HFFc6 (cell line): Measurements from ENCODE around the gene MUSK. TPM values are rescaled to one million over a fixed set of nuclear protein-coding genes. Genes with fewer than 3 reads are reported as not detected.

ENCODE experiments used
- DNase-seq: peaks from one replicate; pipeline ENCODE4 v3.0.0-alpha.2; 2018
- H3K27ac Mint-ChIP-seq: 2 replicates; pipeline ENCODE4 v1.8.0; 2020; ENCODE audit warnings: mild to moderate bottlenecking, mixed read lengths
- H3K27me3 Mint-ChIP-seq: 2 replicates; pipeline ENCODE4 v1.8.0; 2021; ENCODE audit warnings: mild to moderate bottlenecking, moderate library complexity, mixed read lengths; ENCODE audit not compliant: insufficient read depth
- H3K36me3 Mint-ChIP-seq: 2 replicates; pipeline ENCODE4 v1.8.0; 2021; ENCODE audit warnings: low read depth, mixed read lengths
- H3K4me1 Mint-ChIP-seq: 2 replicates; pipeline ENCODE4 v1.8.0; 2020; ENCODE audit warnings: low read depth, mixed read lengths
- H3K4me3 Mint-ChIP-seq: 2 replicates; pipeline ENCODE4 v1.8.0; 2020; ENCODE audit warnings: mild to moderate bottlenecking, moderate library complexity, mixed read lengths
- H3K9me3 Mint-ChIP-seq: 2 replicates; pipeline ENCODE4 v1.8.0; 2020; ENCODE audit warnings: mild to moderate bottlenecking, mixed read lengths
- total RNA-seq, 6 experiments: library from RNA; stranded (reverse); fragmentation: NEBNext Ultra II Directional; extraction: Animal tissue kit (Norgen Biotek cat#: 25700); gene quantifications; 2 replicates in 1 of 6; 3 replicates in 5 of 6; pipeline ENCODE4 v1.2.3, GENCODE V29; 2021
- TF ChIP-seq, protein P1 (sequence below): fragments of 200-600 bp; sonication (generic); IDR thresholded peaks from 2 replicates; pipeline ENCODE4 v1.5.0; 2021; ENCODE audit warnings: antibody characterized with exemption, mild to moderate bottlenecking

The MUSK gene
- total RNA-seq, 6 experiments from 2014 or later, result 0.11 to 0.23 (median 0.14) TPM; not detected in 2

DNA sequence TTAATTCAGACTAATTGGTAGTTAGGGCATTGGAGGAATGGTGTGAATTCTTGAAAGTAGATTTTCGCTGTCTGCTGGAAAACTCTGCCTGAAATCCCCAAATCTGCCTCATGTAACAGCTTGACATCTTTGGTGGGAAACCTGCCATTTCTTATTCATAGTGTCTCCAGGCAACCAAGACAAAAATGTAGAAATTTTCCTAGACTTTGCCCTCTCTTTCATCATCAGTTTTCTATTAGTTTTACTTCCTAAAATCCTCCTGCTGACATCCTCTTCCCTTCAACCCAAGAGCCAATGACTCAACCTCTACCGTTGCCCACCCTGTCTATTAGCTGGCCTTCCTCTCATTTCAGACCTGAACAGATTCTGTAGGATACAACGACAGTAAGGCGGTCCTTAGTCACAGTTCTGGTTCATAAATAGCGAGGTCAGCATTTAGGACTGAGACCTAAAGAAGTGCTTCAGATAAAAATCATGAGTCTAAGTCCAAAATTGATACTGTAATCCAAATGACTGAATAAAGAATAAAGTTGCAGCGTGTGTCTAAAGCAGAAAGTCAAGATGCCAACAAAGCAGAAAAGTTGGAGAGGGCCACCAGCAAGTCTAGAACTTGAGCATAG, 133.9 kb downstream of the MUSK start:
- Mint-ChIP-seq H3K9me3 (peaks cover 5% of the 10 kb centered on the region), H3K27ac (peak overlapping the region; percentile 62), H3K4me3 (no peak overlapping the region), H3K36me3 (peaks cover 27% of the 10 kb centered on the region), H3K4me1 (peaks cover 68% of the 10 kb centered on the region), H3K27me3 (no peaks in the 10 kb centered on the region)
- peak; percentile 13 for DNase-seq
- TF ChIP-seq, protein P1, sequence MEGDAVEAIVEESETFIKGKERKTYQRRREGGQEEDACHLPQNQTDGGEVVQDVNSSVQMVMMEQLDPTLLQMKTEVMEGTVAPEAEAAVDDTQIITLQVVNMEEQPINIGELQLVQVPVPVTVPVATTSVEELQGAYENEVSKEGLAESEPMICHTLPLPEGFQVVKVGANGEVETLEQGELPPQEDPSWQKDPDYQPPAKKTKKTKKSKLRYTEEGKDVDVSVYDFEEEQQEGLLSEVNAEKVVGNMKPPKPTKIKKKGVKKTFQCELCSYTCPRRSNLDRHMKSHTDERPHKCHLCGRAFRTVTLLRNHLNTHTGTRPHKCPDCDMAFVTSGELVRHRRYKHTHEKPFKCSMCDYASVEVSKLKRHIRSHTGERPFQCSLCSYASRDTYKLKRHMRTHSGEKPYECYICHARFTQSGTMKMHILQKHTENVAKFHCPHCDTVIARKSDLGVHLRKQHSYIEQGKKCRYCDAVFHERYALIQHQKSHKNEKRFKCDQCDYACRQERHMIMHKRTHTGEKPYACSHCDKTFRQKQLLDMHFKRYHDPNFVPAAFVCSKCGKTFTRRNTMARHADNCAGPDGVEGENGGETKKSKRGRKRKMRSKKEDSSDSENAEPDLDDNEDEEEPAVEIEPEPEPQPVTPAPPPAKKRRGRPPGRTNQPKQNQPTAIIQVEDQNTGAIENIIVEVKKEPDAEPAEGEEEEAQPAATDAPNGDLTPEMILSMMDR, result no peak

DNA sequence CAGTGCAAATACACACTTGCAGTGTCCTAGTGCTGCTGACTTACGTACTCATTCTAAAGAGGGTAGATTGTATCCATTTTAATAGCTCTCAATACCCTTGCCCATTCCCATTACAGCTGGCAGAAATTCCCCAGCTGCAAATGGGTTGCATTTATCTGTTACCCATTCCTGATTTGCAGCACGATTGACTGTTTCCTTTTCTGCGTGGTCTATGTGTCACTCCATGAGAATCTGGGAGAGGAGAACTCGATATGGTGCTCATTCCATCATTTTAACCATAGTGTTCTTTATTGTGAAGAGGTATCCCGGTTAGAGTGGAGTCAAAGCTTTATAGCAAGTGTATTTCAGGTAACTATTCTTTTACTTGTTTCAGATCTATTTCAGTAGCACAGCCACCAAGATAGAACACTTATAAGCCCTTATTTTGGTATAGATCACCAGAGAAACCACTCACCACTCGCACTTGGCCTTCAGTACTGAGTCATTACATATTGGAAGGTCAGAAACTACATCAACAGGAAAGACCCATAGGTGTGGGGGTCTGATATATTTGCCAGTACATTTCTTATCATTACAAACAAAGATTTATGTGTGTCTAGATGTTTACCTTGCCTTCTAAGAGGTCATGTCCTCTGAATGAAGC, 139.5 kb downstream of the MUSK start:
- H3K36me3 Mint-ChIP-seq, result peaks cover 16% of the 10 kb centered on the region; the same call in 1 of the 2 replicates
- peaks cover 46% of the 10 kb centered on the region for H3K4me1 Mint-ChIP-seq
- no peak for DNase-seq
- no peak overlapping the region for H3K27ac Mint-ChIP-seq
- no peaks in the 10 kb centered on the region; the same call in 1 of the 2 replicates for H3K9me3 Mint-ChIP-seq
- H3K27me3 Mint-ChIP-seq, result no peaks in the 10 kb centered on the region; the same call in 1 of the 2 replicates
- H3K4me3 Mint-ChIP-seq, result no peak overlapping the region
- TF ChIP-seq, protein P1, result no peak

- Mint-ChIP-seq H3K36me3 (peaks cover 16% of the 10 kb centered on the region; the same call in 1 of the 2 replicates), H3K4me3 (no peak overlapping the region), H3K27me3 (no peaks in the 10 kb centered on the region; the same call in 1 of the 2 replicates), H3K9me3 (no peaks in the 10 kb centered on the region; the same call in 1 of the 2 replicates), H3K4me1 (peaks cover 46% of the 10 kb centered on the region), H3K27ac (no peak overlapping the region)
- TF ChIP-seq, protein P1, result no peak
- DNase-seq, result no peak
These were observed 140.0 kb downstream of the MUSK start for GRCh38 chr9:110808599-110808980.

DNA sequence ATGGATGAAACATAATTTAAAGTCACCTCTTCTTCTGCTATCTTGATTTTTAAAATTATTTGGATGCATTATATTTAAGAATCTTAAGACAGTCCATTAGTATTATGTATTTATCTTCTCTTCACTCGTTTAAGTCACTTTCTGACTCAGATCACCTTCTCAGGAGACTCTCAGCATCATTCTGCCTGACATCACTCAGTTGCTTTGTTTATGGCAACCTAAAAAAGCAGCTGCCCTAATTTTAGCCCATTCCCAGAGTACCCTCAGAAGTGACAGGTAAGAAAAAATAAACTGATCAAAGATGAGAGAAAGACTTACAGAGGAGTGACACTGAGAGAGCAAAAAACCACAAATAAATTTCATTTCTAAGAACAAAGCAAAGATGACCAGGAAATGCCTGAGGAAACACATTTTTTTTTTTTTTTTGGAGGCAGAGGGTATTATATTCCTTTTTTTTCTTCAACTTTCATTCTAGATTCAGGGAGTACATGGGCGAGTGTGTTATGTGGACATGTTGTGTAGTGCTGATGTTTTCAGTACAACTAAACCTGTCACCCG, 140.5 kb downstream of the MUSK start:
- Mint-ChIP-seq H3K27me3 (no peaks in the 10 kb centered on the region; the same call in 1 of the 2 replicates), H3K9me3 (no peaks in the 10 kb centered on the region; the same call in 1 of the 2 replicates), H3K4me3 (no peak overlapping the region), H3K27ac (no peak overlapping the region), H3K4me1 (peaks cover 49% of the 10 kb centered on the region), H3K36me3 (peaks cover 16% of the 10 kb centered on the region; the same call in 1 of the 2 replicates)
- TF ChIP-seq, protein P1, result no peak
- DNase-seq, result no peak

GRCh38 chr9:110810262-110810976, 141.8 kb downstream of the MUSK start:
- Mint-ChIP-seq H3K4me3 (no peak overlapping the region), H3K36me3 (peaks cover 16% of the 10 kb centered on the region; the same call in 1 of the 2 replicates), H3K9me3 (no peaks in the 10 kb centered on the region; the same call in 1 of the 2 replicates), H3K27me3 (no peaks in the 10 kb centered on the region; the same call in 1 of the 2 replicates), H3K4me1 (peaks cover 60% of the 10 kb centered on the region), H3K27ac (no peak overlapping the region)
- no peak for DNase-seq
- TF ChIP-seq, protein P1, result no peak
